Lower leg skin (tissue), 4 donors: ENCODE measurements around the gene FOXS1. TPM values are rescaled to one million over a fixed set of nuclear protein-coding genes. Genes with fewer than 3 reads are reported as not detected.
"Not testable (repeated sequence)": the region's sequence is repeated elsewhere in the genome, so short reads cannot be mapped to it uniquely, and the experiment has no call there.

Source experiments
- DNase-seq, 2 donors: peaks; one replicate each; pipeline ENCODE4 v3.0.0-alpha.2; 2019; ENCODE audit warnings: low spot score in 2 of 2
- H3K4me3 ChIP-seq: fragments of 200-600 bp; sonication (generic); 2 replicates; pipeline ENCODE4 v1.5.1; 2017; ENCODE audit warnings: mild to moderate bottlenecking, low read depth; ENCODE audit not compliant: poor library complexity, severe bottlenecking
- CTCF ChIP-seq, 3 donors: fragments of 450-650 bp; IDR thresholded peaks; one replicate each; pipeline ENCODE4 v1.5.1; 2016; ENCODE audit warnings: antibody characterized with exemption in 3 of 3, mild to moderate bottlenecking in 3 of 3, moderate library complexity in 2 of 3
- POLR2A ChIP-seq, 2 donors: fragments of 450-650 bp; IDR thresholded peaks; one replicate each; pipeline ENCODE4 v1.6.1; 2016 to 2017; ENCODE audit warnings: antibody characterized with exemption in 2 of 2, mild to moderate bottlenecking in 1 of 2, moderate library complexity in 1 of 2
- WGBS, 2 donors: methylation state at CpG; one replicate each; pipeline ENCODE4 v1.1.5; 2018; 5-methylcytosine and 5-hydroxymethylcytosine counted together
- intact Hi-C: fragments of 100-400 bp; cut with DNase I; formaldehyde crosslinking; loops from one replicate; pipeline ENCODE4 v1.15.0; 2023; ENCODE audit warnings: low total_unique reads
- total RNA-seq, 4 donors: library from RNA; depleted of rRNA; stranded (reverse); fragments of >200 nt; gene quantifications; one replicate each; pipeline ENCODE4 v1.1.0, GENCODE V29; 2016

Gene FOXS1
- total RNA-seq, 4 donors from 2014 or later = 0.44 to 0.97 TPM; not detected in 2

GRCh38 chr20:31831211-31831610, 14.2 kb downstream of the FOXS1 start:
- intact Hi-C loops = no loop called here
- 91 to 94% methylated on average over 6 of the region's 6 CpGs for WGBS, 2 donors
- no peak for DNase-seq
- TF ChIP-seq CTCF (IDR thresholded peaks at IDR 0.05) (no peak), POLR2A (IDR thresholded peaks at IDR 0.05) (no peak)
- no peak overlapping the region for H3K4me3 ChIP-seq

- intact Hi-C loops = no loop called here
These were observed 14.9 kb downstream of the FOXS1 start for GRCh38 chr20:31830406-31830981.

GRCh38 chr20:31829731-31830130, 15.7 kb downstream of the FOXS1 start:
- 84 to 93% methylated on average over 6 of the region's 6 CpGs for WGBS, 2 donors
- TF ChIP-seq POLR2A (IDR thresholded peaks at IDR 0.05) (no peak), CTCF (IDR thresholded peaks at IDR 0.05) (no peak)
- DNase-seq = no peak
- no peak overlapping the region for H3K4me3 ChIP-seq
- intact Hi-C loops = no loop called here

More at GRCh38 chr20:31830406-31830981, 14.9 kb downstream of the FOXS1 start:
- no peak overlapping the region for H3K4me3 ChIP-seq
- WGBS, 2 donors = 86 to 95% methylated on average over 6 to 7 of the region's 8 CpGs
- TF ChIP-seq POLR2A (IDR thresholded peaks at IDR 0.05) (no peak), CTCF (IDR thresholded peaks at IDR 0.05) (no peak)
- DNase-seq = no peak

- H3K4me3 ChIP-seq, intact Hi-C loops, DNase-seq: not testable (repeated sequence)
- 94 to 96% methylated on average over 11 of the region's 11 CpGs for WGBS, 2 donors
These were observed 17.4 kb downstream of the FOXS1 start for GRCh38 chr20:31828016-31828415.

- WGBS, 2 donors = 74 to 80% methylated on average over 2 of the region's 2 CpGs
- TF ChIP-seq POLR2A (IDR thresholded peaks at IDR 0.05) (no peak), CTCF (IDR thresholded peaks at IDR 0.05) (no peak)
- H3K4me3 ChIP-seq = no peak overlapping the region
- intact Hi-C loops = no loop called here
- no peak for DNase-seq
These were observed 18.3 kb downstream of the FOXS1 start for GRCh38 chr20:31827059-31827458.

- intact Hi-C loops = no loop called here
- H3K4me3 ChIP-seq = no peak overlapping the region
- no peak for DNase-seq
- WGBS, 2 donors = 85 to 88% methylated on average over 5 of the region's 5 CpGs
- TF ChIP-seq CTCF (IDR thresholded peaks at IDR 0.05) (no peak), POLR2A (IDR thresholded peaks at IDR 0.05) (no peak)
These were observed 19.3 kb downstream of the FOXS1 start for GRCh38 chr20:31826074-31826473.
